Suprapubic skin (tissue), 3 donors: Measurements from ENCODE around the gene FANCL.

Experiments used
- CTCF ChIP-seq, 2 donors: fragments of 200-600 bp in 1 of 2; fragments of 450-650 bp in 1 of 2; sonication (generic) in 1 of 2; IDR thresholded peaks; one replicate each; pipeline ENCODE4 v1.5.1; 2016 to 2019; ENCODE audit warnings: antibody characterized with exemption in 2 of 2, mild to moderate bottlenecking in 1 of 2, moderate library complexity in 1 of 2
- POLR2A ChIP-seq, 2 donors: fragments of 450-650 bp; IDR thresholded peaks; one replicate each; pipeline ENCODE4 v1.6.1; 2017; ENCODE audit warnings: antibody characterized with exemption in 2 of 2, mild to moderate bottlenecking in 2 of 2, moderate library complexity in 2 of 2

GRCh38 chr2:58237741-58238140 lies 3.4 kb downstream of the FANCL start:
- no peak for TF ChIP-seq CTCF (IDR thresholded peaks at IDR 0.05)
- no peak for TF ChIP-seq POLR2A (IDR thresholded peaks at IDR 0.05)
